ENCODE results near the gene NR2F1-AS1.

NR2F1-AS1 gene

DNA sequence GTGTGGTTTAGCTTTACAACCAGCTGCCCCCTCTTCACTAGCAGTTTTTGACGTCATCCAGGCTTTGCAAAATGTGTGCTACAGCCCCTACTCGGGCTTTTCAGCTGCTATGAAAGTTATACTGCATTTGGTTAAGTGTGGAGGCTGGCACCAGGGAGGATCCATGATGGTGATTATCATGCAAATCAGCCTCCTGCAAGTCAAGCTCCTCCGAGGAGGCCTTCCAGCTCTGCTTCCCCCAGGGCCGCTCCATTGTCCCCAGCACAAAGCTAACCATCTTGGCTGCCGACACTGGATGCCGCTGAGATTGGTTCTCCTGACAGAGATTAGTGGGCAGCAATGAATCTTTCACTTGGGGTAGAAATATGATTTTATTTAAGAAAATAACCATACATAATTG is 159.6 kb downstream of the NR2F1-AS1 start:
- Histone ChIP-seq H3K36me3 (no peaks in the 10 kb centered on the region), H3K27me3 (ENCODE audit: insufficient read depth, low read depth, severe bottlenecking) (no peaks in the 10 kb centered on the region), H3K4me3 (ENCODE audit: low read depth, low read length) (no peak overlapping the region), H3K9me3 (ENCODE audit: severe bottlenecking) (no peaks in the 10 kb centered on the region), H3K27ac (no peak overlapping the region)
- TF ChIP-seq, protein P1, sequence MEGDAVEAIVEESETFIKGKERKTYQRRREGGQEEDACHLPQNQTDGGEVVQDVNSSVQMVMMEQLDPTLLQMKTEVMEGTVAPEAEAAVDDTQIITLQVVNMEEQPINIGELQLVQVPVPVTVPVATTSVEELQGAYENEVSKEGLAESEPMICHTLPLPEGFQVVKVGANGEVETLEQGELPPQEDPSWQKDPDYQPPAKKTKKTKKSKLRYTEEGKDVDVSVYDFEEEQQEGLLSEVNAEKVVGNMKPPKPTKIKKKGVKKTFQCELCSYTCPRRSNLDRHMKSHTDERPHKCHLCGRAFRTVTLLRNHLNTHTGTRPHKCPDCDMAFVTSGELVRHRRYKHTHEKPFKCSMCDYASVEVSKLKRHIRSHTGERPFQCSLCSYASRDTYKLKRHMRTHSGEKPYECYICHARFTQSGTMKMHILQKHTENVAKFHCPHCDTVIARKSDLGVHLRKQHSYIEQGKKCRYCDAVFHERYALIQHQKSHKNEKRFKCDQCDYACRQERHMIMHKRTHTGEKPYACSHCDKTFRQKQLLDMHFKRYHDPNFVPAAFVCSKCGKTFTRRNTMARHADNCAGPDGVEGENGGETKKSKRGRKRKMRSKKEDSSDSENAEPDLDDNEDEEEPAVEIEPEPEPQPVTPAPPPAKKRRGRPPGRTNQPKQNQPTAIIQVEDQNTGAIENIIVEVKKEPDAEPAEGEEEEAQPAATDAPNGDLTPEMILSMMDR (IDR thresholded peaks at IDR 0.05; ENCODE audit: low read depth, low read length): no peak
- DNase-seq: no peak

DNA sequence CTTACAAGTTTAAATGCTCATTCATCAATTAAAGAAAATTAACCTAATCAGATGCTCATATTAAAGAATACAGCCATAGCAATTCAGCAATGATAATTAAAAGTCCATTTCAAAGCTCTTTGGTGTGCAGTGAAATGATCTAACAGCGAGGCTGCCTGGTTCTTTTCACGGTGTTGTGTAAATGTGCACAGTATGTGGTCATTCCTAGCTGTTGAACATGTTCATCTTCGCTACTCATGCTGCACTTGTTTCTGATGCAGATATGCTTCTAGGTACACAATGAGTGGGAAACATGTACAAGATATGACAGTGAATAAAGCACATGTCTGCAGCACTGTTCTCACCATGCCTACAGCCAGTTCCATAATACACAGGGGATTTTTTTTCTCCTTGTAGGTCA is 163.5 kb downstream of the NR2F1-AS1 start:
- Histone ChIP-seq H3K9me3 (ENCODE audit: severe bottlenecking) (no peaks in the 10 kb centered on the region), H3K4me3 (ENCODE audit: low read depth, low read length) (no peak overlapping the region), H3K36me3 (no peaks in the 10 kb centered on the region), H3K27ac (no peak overlapping the region), H3K27me3 (ENCODE audit: insufficient read depth, low read depth, severe bottlenecking) (no peaks in the 10 kb centered on the region)
- DNase-seq: no peak
- TF ChIP-seq, protein P1 (IDR thresholded peaks at IDR 0.05; ENCODE audit: low read depth, low read length): no peak

DNA sequence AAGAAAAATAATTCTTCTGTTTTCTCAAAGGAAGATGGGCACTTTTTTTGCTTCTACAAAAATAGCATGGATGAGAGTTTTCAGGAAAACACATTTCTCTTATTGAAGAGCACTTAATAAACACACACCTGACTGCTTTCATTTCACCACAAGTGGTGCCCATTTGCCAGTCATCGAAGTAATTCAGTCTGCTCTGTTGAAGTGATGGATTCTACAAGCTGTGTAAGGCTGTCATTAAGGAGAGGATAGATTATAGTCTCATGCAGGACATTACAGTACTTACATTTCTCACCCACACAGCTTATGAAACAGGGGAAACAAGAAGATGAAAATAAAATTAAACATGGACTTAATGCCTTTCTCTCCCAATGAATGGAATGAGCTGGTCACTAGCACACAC is 165.2 kb downstream of the NR2F1-AS1 start:
- TF ChIP-seq, protein P1 (IDR thresholded peaks at IDR 0.05; ENCODE audit: low read depth, low read length): no peak

DNA sequence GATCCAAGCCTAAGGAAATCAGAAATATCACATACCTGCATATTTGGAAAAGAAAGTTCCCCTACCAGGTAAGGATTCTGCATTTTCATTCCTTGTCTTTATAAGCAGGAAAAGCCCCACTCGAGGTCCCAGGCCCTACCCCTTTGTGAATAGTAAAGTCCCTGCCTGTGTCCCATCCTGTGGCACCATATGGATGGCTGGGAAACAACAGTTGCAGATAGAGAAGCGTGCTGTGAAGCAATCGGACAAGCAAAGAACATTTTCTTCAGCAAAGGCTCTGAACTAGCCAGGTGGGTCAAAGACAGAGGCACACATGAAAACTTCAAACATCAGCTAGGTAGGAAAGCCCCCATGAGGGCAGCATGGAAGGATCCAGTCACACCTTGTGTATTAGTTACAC is 169.3 kb downstream of the NR2F1-AS1 start:
- TF ChIP-seq, protein P1 (IDR thresholded peaks at IDR 0.05; ENCODE audit: low read depth, low read length): no peak
- H3K9me3 ChIP-seq (ENCODE audit: severe bottlenecking): no peaks in the 10 kb centered on the region
- H3K4me3 ChIP-seq (ENCODE audit: low read depth, low read length): no peak overlapping the region
- no peak for DNase-seq
- no peaks in the 10 kb centered on the region for H3K36me3 ChIP-seq
- no peaks in the 10 kb centered on the region for H3K27me3 ChIP-seq (ENCODE audit: insufficient read depth, low read depth, severe bottlenecking)
- no peak overlapping the region for H3K27ac ChIP-seq

More for the DNA sequence above, 165.2 kb downstream of the NR2F1-AS1 start:
- no peak for DNase-seq
- no peaks in the 10 kb centered on the region for H3K27me3 ChIP-seq (ENCODE audit: insufficient read depth, low read depth, severe bottlenecking)
- no peak overlapping the region for H3K27ac ChIP-seq
- H3K9me3 ChIP-seq (ENCODE audit: severe bottlenecking): no peaks in the 10 kb centered on the region
- no peak overlapping the region for H3K4me3 ChIP-seq (ENCODE audit: low read depth, low read length)
- no peaks in the 10 kb centered on the region for H3K36me3 ChIP-seq

DNA sequence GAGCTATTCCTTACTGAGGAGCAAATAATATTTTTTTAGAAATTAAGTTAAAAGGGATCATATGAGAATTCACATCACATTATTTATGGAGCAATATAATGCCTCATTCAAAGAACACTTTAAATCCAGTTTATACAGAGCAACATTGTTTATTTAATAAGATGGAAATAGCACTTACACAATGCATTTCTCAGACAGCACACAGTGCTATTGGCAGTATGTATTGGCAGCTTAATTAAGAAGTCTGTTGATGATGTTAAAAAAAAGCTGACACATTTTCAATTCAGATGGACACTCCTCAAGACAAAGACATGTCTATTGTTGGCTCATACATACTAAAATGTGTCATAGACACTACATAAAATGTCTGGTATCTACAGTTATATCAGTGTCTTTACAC is 171.3 kb downstream of the NR2F1-AS1 start:
- TF ChIP-seq, protein P1 (IDR thresholded peaks at IDR 0.05; ENCODE audit: low read depth, low read length): no peak
- H3K27me3 ChIP-seq (ENCODE audit: insufficient read depth, low read depth, severe bottlenecking): no peaks in the 10 kb centered on the region
- H3K36me3 ChIP-seq: no peaks in the 10 kb centered on the region
- H3K4me3 ChIP-seq (ENCODE audit: low read depth, low read length): no peak overlapping the region
- no peak overlapping the region for H3K27ac ChIP-seq
- no peaks in the 10 kb centered on the region for H3K9me3 ChIP-seq (ENCODE audit: severe bottlenecking)
- DNase-seq: no peak

DNA sequence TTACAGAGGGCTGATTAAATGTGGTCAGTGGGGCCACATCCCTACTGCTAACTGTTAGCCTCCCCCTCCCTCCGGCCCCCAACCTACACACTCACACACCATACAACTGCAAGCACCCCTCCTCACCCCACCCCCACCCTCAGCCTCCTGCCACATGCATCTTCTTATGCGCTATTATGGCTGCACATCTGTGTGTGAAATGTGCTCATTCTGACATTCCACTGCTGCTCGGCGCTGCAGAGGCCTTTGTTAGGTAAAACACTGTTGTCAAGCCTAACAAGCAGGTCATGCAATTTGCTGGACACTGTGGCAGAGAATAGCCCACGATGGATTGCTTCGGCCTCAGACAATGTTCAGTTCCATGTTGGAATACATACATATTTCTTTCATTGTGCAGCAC is 173.6 kb downstream of the NR2F1-AS1 start:
- H3K27ac ChIP-seq: no peak overlapping the region
- no peaks in the 10 kb centered on the region for H3K9me3 ChIP-seq (ENCODE audit: severe bottlenecking)
- no peaks in the 10 kb centered on the region for H3K27me3 ChIP-seq (ENCODE audit: insufficient read depth, low read depth, severe bottlenecking)
- H3K4me3 ChIP-seq (ENCODE audit: low read depth, low read length): no peak overlapping the region
- DNase-seq: no peak
- TF ChIP-seq, protein P1 (IDR thresholded peaks at IDR 0.05; ENCODE audit: low read depth, low read length): no peak
- no peaks in the 10 kb centered on the region for H3K36me3 ChIP-seq
